ENCODE results near the gene SERPINA5. TPM values are rescaled to one million over a fixed set of nuclear protein-coding genes. Genes with fewer than 3 reads are reported as not detected.

SERPINA5 gene
- total RNA-seq, 2 donors from 2014 or later, result 3.3 to 7.7 TPM

DNA sequence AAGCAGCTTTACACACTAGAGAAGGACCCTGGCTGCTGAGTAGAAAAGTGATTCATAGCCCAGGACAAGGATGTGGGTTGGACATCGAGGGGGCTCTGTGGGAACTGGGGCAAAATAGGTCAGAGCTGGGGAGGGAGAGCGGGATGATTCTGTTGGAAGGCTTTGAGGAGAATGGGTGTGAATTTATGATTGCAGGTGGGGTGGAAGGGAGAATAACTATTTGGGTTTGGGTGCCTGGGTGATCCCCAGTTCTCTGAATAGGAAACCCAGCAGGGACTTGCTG is 44.1 kb downstream of the SERPINA5 start:
- H3K36me3 ChIP-seq, result no peaks in the 10 kb centered on the region
- no peaks in the 10 kb centered on the region for H3K27me3 ChIP-seq
- H3K4me1 ChIP-seq, result no peaks in the 10 kb centered on the region
- no peak overlapping the region for H3K4me3 ChIP-seq
- no peak for DNase-seq (ENCODE audit: low spot score)
- no peak overlapping the region for H3K27ac ChIP-seq
- no peaks in the 10 kb centered on the region for H3K9me3 ChIP-seq
- TF ChIP-seq, protein P1, sequence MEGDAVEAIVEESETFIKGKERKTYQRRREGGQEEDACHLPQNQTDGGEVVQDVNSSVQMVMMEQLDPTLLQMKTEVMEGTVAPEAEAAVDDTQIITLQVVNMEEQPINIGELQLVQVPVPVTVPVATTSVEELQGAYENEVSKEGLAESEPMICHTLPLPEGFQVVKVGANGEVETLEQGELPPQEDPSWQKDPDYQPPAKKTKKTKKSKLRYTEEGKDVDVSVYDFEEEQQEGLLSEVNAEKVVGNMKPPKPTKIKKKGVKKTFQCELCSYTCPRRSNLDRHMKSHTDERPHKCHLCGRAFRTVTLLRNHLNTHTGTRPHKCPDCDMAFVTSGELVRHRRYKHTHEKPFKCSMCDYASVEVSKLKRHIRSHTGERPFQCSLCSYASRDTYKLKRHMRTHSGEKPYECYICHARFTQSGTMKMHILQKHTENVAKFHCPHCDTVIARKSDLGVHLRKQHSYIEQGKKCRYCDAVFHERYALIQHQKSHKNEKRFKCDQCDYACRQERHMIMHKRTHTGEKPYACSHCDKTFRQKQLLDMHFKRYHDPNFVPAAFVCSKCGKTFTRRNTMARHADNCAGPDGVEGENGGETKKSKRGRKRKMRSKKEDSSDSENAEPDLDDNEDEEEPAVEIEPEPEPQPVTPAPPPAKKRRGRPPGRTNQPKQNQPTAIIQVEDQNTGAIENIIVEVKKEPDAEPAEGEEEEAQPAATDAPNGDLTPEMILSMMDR (IDR thresholded peaks at IDR 0.05), result no peak

DNA sequence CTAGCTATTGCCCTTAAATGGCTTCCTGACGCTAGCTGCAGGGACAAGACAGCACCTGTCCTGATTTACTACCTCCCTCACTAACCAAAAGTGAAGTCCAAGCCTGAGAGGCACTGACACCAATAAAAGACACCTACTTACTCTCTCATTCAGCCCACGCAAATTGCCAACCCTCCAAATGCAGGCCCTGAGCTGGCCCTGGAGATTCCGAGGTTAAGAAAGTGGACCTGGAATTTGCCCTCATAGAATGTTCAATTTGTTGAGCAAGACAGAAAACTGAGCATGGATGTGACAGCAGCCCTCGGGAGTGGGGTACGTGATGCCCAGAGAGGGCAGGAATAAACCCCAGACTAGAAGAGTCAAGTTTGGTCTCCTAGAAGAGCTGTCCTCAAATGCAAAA is 47.4 kb downstream of the SERPINA5 start:
- TF ChIP-seq, protein P1 (IDR thresholded peaks at IDR 0.05), result no peak
- no peaks in the 10 kb centered on the region for H3K36me3 ChIP-seq

DNA sequence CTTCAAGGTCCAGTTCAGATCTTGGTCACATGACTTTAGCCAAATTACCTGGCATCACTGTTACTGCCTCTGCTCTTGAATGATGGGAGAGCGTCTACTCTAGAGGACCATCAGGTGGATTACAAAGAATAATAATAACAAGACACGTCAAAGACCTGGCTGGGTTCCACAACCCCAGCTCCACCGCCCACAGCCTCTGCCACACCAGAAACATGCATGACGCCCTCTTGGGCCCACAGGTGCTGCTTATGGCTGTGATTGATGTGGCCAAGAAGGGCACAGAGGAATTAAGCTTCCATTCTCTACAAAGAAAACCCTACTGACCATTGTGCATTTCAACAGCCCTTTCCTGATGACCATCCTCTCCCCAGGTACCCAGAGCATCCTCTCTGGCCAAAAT is 49.2 kb downstream of the SERPINA5 start:
- H3K27me3 ChIP-seq, result no peaks in the 10 kb centered on the region
- H3K9me3 ChIP-seq, result no peaks in the 10 kb centered on the region
- TF ChIP-seq, protein P1 (IDR thresholded peaks at IDR 0.05), result no peak
- no peaks in the 10 kb centered on the region for H3K36me3 ChIP-seq
- H3K4me3 ChIP-seq, result no peak overlapping the region
- H3K27ac ChIP-seq, result no peak overlapping the region
- no peaks in the 10 kb centered on the region for H3K4me1 ChIP-seq
- DNase-seq (ENCODE audit: low spot score), result no peak

More for the DNA sequence above, 47.4 kb downstream of the SERPINA5 start:
- no peaks in the 10 kb centered on the region for H3K4me1 ChIP-seq
- H3K27ac ChIP-seq, result no peak overlapping the region
- no peaks in the 10 kb centered on the region for H3K27me3 ChIP-seq
- H3K9me3 ChIP-seq, result no peaks in the 10 kb centered on the region
- DNase-seq (ENCODE audit: low spot score), result no peak
- H3K4me3 ChIP-seq, result no peak overlapping the region

DNA sequence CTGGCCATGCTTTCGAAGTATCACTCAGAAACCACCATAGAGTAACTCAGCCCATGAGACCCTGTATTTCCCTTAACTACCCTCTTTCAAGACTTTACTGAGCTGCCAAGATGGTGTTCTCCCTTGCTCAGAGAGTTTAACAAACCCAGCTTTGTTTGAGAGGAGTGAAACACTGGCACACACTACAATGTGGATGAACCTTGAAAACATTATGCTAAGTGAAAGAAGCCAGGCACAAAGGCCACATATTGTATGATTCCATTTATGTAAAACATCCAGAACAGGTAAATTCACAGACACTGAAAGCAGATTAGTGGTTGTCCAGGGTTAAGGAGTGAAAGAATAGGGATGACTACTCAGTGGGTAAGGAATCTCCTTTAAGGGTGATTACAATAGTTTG is 49.8 kb downstream of the SERPINA5 start:
- Histone ChIP-seq H3K27me3 (no peaks in the 10 kb centered on the region), H3K4me3 (no peak overlapping the region), H3K36me3 (no peaks in the 10 kb centered on the region), H3K27ac (no peak overlapping the region), H3K9me3 (no peaks in the 10 kb centered on the region), H3K4me1 (no peaks in the 10 kb centered on the region)
- TF ChIP-seq, protein P1 (IDR thresholded peaks at IDR 0.05), result no peak
- no peak for DNase-seq (ENCODE audit: low spot score)

DNA sequence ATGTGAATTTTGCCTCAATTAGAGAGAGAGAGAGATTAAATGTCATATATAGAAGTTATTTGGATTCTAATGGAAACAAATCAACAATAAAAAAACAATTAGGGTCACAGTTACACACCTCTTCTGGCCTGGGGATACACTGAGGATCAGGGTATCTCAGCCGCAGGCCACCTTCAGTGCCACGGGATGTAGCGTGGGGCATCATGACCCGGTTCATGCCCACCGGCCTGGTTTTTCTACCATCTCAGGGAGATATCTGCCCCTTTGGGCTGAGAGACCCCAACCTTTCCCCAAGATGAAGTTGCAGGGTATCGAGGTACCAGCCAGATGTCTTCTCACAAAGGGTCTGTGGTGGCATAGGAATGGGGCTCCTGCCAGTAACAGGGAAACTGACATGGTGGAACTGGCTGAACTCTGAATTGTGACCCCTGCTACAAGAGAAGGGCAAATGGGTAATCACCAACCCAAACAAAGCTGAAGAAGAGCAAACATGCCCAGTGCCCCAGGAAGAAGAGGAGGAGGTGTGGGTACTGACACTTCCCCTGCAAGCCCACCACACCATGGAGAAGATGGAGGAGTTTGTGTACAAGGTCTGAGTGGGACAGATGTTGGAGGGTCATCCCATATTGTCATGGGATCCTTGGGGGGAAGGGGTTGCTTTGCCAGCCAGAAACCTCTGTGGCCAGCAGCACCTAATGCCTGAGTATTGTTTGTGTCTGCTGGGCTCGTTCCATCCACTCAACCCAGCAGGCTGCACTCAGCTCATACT is 50.5 kb downstream of the SERPINA5 start:
- no peak for DNase-seq (ENCODE audit: low spot score)
- H3K9me3 ChIP-seq, result no peaks in the 10 kb centered on the region
- no peaks in the 10 kb centered on the region for H3K27me3 ChIP-seq
- H3K4me3 ChIP-seq, result no peak overlapping the region
- H3K36me3 ChIP-seq, result no peaks in the 10 kb centered on the region
- TF ChIP-seq, protein P1 (IDR thresholded peaks at IDR 0.05), result no peak
- no peaks in the 10 kb centered on the region for H3K4me1 ChIP-seq
- no peak overlapping the region for H3K27ac ChIP-seq

DNA sequence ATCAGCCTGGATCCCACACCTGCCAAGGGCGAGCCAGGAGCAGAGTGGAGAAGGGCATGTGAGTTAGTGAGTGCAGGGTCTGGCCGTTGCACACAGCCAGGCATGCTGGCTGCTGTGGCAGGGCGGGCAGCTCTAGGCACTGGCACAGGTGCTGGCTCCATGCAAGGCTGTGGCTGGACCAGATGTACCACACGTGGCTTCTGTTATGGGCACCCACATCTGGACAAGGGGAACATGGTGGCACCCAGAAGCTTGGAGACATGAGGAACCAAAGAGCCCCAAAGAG is 51.0 kb downstream of the SERPINA5 start:
- H3K27me3 ChIP-seq, result no peaks in the 10 kb centered on the region
- TF ChIP-seq, protein P1 (IDR thresholded peaks at IDR 0.05), result no peak
- H3K9me3 ChIP-seq, result no peaks in the 10 kb centered on the region
- no peaks in the 10 kb centered on the region for H3K36me3 ChIP-seq
- no peak for DNase-seq (ENCODE audit: low spot score)
- H3K27ac ChIP-seq, result no peak overlapping the region
- no peak overlapping the region for H3K4me3 ChIP-seq
- no peaks in the 10 kb centered on the region for H3K4me1 ChIP-seq
